A549 treated with DMSO at 1 μM for 4 hours (cell line): ENCODE results near the gene SPTBN5. TPM values are rescaled to one million over a fixed set of nuclear protein-coding genes. Genes with fewer than 3 reads are reported as not detected.

Experiments
- total RNA-seq: library from RNA; stranded (reverse); fragments of 200-300 nt; extraction: Qiagen RNA extraction; gene quantifications from 5 replicates; pipeline ENCODE4 v1.2.3, GENCODE V29; 2022; ENCODE audit warnings: low read depth

The SPTBN5 gene
- 0.25 to 0.39 TPM (median 0.27 TPM) in 5 replicates for total RNA-seq

GRCh38 chr15:41893422-41894250, at the start of gene SPTBN5:
Gene SPTBN5 (minus strand): TSS chr15:41894053. CDS start chr15:41893497, 556 bp downstream.

DNA sequence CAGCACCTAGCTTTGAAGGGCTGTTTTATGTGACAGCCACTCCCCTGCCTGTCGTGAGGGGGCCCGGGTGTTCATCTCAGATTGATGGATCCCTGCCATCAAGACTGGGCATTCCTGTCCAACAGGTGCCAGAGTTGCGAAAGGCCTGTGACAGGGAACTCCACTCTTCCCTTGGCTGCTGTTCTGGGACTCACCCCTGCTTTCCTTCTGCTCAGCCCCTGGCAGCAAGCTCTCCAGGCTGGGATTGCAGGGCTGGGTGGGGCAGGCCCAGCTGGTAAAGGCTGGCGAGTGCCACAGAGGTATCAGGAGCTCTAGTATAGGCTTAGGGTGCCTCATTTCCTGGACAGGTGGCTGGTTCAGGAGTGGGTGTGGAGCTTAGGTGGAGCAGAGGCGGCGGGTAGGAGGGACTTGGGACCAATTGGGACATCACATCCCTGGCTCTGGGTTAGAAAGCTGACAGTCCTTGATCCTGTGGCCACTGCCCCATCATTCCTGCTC, 55.4 kb downstream of the SPTBN5 start, which contains the start of gene PLA2G4B:
Gene PLA2G4B, plus strand, starts transcription at position 448 of the 498 bp plus-strand sequence. CDS start 67 bp downstream, outside the sequence.

GRCh38 chr15:41827880-41828806, 65.7 kb downstream of the SPTBN5 start, which contains the start of gene JMJD7:
Gene JMJD7 (plus strand): TSS chr15:41828092. CDS start chr15:41828125, 33 bp downstream.

Other genes with a start within 250 kb of the SPTBN5 start
- 7.6 to 10.0 TPM (median 8.6 TPM) in 5 replicates for gene MGA, start 233.6 kb downstream of the SPTBN5 start, total RNA-seq
- gene MAPKBP1, start 119.6 kb downstream of the SPTBN5 start, total RNA-seq = 4.8 to 6.0 TPM (median 4.8 TPM) in 5 replicates
- gene JMJD7, start 66.0 kb downstream of the SPTBN5 start, total RNA-seq = 2.9 to 4.5 TPM (median 3.6 TPM) in 5 replicates
- gene PLA2G4B, start 55.2 kb downstream of the SPTBN5 start, total RNA-seq = 1.1 to 3.0 TPM (median 2.0 TPM) in 5 replicates
- 11.3 to 14.7 TPM (median 12.3 TPM) in 5 replicates for gene EHD4, start 78.5 kb upstream of the SPTBN5 start, total RNA-seq
- gene PLA2G4E, start 127.0 kb upstream of the SPTBN5 start, total RNA-seq = not detected in 5 replicates
- gene PLA2G4D, start 200.5 kb upstream of the SPTBN5 start, total RNA-seq = not detected in 5 replicates